ENCODE data around the gene CAPZB. TPM values are rescaled to one million over a fixed set of nuclear protein-coding genes. Genes with fewer than 3 reads are reported as not detected.

Gene CAPZB
- total and polyA plus RNA-seq, 10 donors, result 139 to 386 (median 277) TPM

GRCh38 chr1:19436716-19437476 lies 48.4 kb downstream of the CAPZB start:
- 53 to 67% (median 62%) methylated on average over 8 of the region's 8 CpGs for WGBS, 5 donors
- Histone ChIP-seq H3K4me3 (no peak overlapping the region), H3K27ac (peak overlapping the region in 7 of 8 donors; percentile 52 to 81 (median 73)), H3K27me3 (replicated peaks in 1 of 7) (no peaks in the 10 kb centered on the region), H3K9me3 (no peaks in the 10 kb centered on the region), H3K4me1 (peaks cover 56 to 100% (median 80%) of the 10 kb centered on the region in 6 donors), H3K36me3 (peaks cover 0 to 54% (median 2%) of the 10 kb centered on the region in 6 donors)
- TF ChIP-seq CTCF (IDR thresholded peaks at IDR 0.05 in 8 of 11, conservative IDR thresholded peaks at IDR 0.05 in 3 of 11), result no peak
- no peak for TF ChIP-seq POLR2A (IDR thresholded peaks at IDR 0.05)
- TF ChIP-seq POLR2AphosphoS5 (IDR thresholded peaks at IDR 0.05), result peak in 2 of 3 donors; percentile 41 to 82
- intact Hi-C loops (cut with DNase I; ENCODE audit: low total_unique reads), result no loop called here
- no peak for DNase-seq

- Histone ChIP-seq H3K4me1 (peaks cover 56 to 100% (median 79%) of the 10 kb centered on the region in 6 donors), H3K36me3 (peaks cover 0 to 54% (median 2%) of the 10 kb centered on the region in 6 donors), H3K4me3 (no peak overlapping the region), H3K9me3 (no peaks in the 10 kb centered on the region), H3K27ac (peak overlapping the region in 7 of 8 donors; percentile 53 to 81 (median 73)), H3K27me3 (replicated peaks in 1 of 7) (no peaks in the 10 kb centered on the region)
- TF ChIP-seq POLR2A (IDR thresholded peaks at IDR 0.05) (no peak), POLR2AphosphoS5 (IDR thresholded peaks at IDR 0.05) (peak in 1 of 3 donors; percentile 9)
- intact Hi-C loops (cut with DNase I; ENCODE audit: low total_unique reads), result no loop called here
- DNase-seq, result no peak
- 77 to 87% (median 81%) methylated on average over 13 of the region's 13 CpGs for WGBS, 5 donors
These were observed 49.4 kb downstream of the CAPZB start for GRCh38 chr1:19435851-19436455.

- H3K4me3 ChIP-seq, result no peak overlapping the region
- peak overlapping the region; percentile 29 to 81 (median 71) for H3K27ac ChIP-seq
- TF ChIP-seq CTCF (IDR thresholded peaks at IDR 0.05 in 8 of 11, conservative IDR thresholded peaks at IDR 0.05 in 3 of 11) (no peak), POLR2AphosphoS5 (IDR thresholded peaks at IDR 0.05) (peak in 1 of 3 donors; percentile 41), POLR2A (IDR thresholded peaks at IDR 0.05) (no peak)
- H3K9me3 ChIP-seq, result no peaks in the 10 kb centered on the region
- H3K36me3 ChIP-seq, result peaks cover 0 to 51% (median 2%) of the 10 kb centered on the region in 6 donors
- 50 to 67% (median 59%) methylated on average over 4 of the region's 4 CpGs for WGBS, 5 donors
- H3K27me3 ChIP-seq (replicated peaks in 1 of 7), result no peaks in the 10 kb centered on the region
- intact Hi-C loops (cut with DNase I; ENCODE audit: low total_unique reads), result no loop called here
- no peak for DNase-seq
- peaks cover 62 to 100% (median 83%) of the 10 kb centered on the region in 6 donors for H3K4me1 ChIP-seq
These were observed 50.2 kb downstream of the CAPZB start for GRCh38 chr1:19435181-19435580.

- Histone ChIP-seq H3K4me3 (no peak overlapping the region), H3K4me1 (peaks cover 56 to 100% (median 80%) of the 10 kb centered on the region in 6 donors), H3K27ac (peak overlapping the region in 5 of 8 donors; percentile 41 to 81 (median 73)), H3K36me3 (peaks cover 0 to 43% (median 2%) of the 10 kb centered on the region in 6 donors), H3K27me3 (replicated peaks in 1 of 7) (no peaks in the 10 kb centered on the region), H3K9me3 (no peaks in the 10 kb centered on the region)
- 79 to 94% (median 90%) methylated on average over 2 of the region's 2 CpGs for WGBS, 5 donors
- intact Hi-C loops (cut with DNase I; ENCODE audit: low total_unique reads), result no loop called here
- TF ChIP-seq POLR2A (IDR thresholded peaks at IDR 0.05), result no peak
- TF ChIP-seq POLR2AphosphoS5 (IDR thresholded peaks at IDR 0.05), result no peak
- no peak for TF ChIP-seq CTCF (IDR thresholded peaks at IDR 0.05 in 8 of 11, conservative IDR thresholded peaks at IDR 0.05 in 3 of 11)
- no peak for DNase-seq
These were observed 51.7 kb downstream of the CAPZB start for GRCh38 chr1:19433719-19433998.

Measured in spleen (tissue), 11 donors.